Calu3 (cell line): ENCODE results near the gene ANK2. TPM values are rescaled to one million over a fixed set of nuclear protein-coding genes. Genes with fewer than 3 reads are reported as not detected.

Experiments
- BruUV-seq: library from RNA; stranded (reverse); fragments of 400-500 nt; replicated peaks from 2 replicates; lab custom pipeline; 2021; lab: Mats Ljungman, UMichigan
- CTCF ChIA-PET: fragments of 300-600 bp; sonication (Branson Sonifier 250); formaldehyde crosslinking; loops from one replicate; lab custom pipeline; 2022; ENCODE audit warnings: antibody characterized with exemption; lab: Charles Lee
- DNase-seq: peaks from one replicate; pipeline ENCODE4 v3.0.0; 2022
- H3K27ac Mint-ChIP-seq: one replicate; pipeline ENCODE4 v1.8.0; 2022; ENCODE audit warnings: mixed read lengths; ENCODE audit not compliant: unreplicated experiment
- H3K27me3 Mint-ChIP-seq: one replicate; pipeline ENCODE4 v1.8.0; 2022; ENCODE audit warnings: mixed read lengths; ENCODE audit not compliant: unreplicated experiment
- H3K36me3 Mint-ChIP-seq: one replicate; pipeline ENCODE4 v1.8.0; 2022; ENCODE audit warnings: mild to moderate bottlenecking, moderate library complexity, mixed read lengths; ENCODE audit not compliant: insufficient read depth, unreplicated experiment
- H3K4me1 Mint-ChIP-seq: one replicate; pipeline ENCODE4 v1.8.0; 2022; ENCODE audit warnings: mild to moderate bottlenecking, low read depth, mixed read lengths; ENCODE audit not compliant: unreplicated experiment
- H3K4me3 Mint-ChIP-seq: one replicate; pipeline ENCODE4 v1.8.0; 2022; ENCODE audit warnings: mild to moderate bottlenecking, low read depth, moderate library complexity, mixed read lengths; ENCODE audit not compliant: unreplicated experiment
- H3K9me3 Mint-ChIP-seq: one replicate; pipeline ENCODE4 v1.8.0; 2022; ENCODE audit warnings: low read depth, mixed read lengths; ENCODE audit not compliant: unreplicated experiment
- intact Hi-C: fragments of 100-400 bp; cut with micrococcal nuclease; formaldehyde crosslinking; loops from one replicate; pipeline ENCODE4 v1.10.0; 2022; ENCODE audit not compliant: unreplicated experiment
- total RNA-seq: library from RNA; stranded (reverse); gene quantifications from 2 replicates; pipeline ENCODE4 v1.2.3, GENCODE V29; 2022
- TF ChIP-seq, protein P1 (sequence below): fragments of 200-600 bp; IDR thresholded peaks from one replicate; pipeline ENCODE4 v1.8.0; 2022; ENCODE audit warnings: antibody characterized with exemption; ENCODE audit not compliant: unreplicated experiment

ANK2 gene
- total RNA-seq, 1 experiment from 2014 or later, result 4.1 TPM

DNA sequence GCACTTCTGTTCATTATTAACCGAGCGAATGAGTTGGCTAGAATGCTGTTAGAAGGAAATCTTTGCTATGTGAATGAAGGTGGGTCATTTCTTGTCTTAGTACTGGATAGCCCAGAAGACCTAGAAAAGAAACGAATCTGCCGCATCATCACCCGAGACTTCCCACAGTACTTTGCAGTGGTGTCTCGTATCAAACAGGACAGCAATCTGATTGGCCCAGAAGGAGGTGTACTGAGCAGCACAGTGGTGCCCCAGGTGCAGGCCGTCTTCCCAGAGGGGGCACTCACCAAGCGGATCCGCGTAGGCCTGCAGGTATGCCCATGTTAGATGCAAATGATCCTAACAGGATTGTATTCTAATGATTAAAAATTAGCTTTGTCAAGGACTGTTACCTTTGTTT is 286.3 kb downstream of the ANK2 start:
- H3K36me3 Mint-ChIP-seq, result no peaks in the 10 kb centered on the region
- H3K4me1 Mint-ChIP-seq, result no peaks in the 10 kb centered on the region
- intact Hi-C loops, result no loop called here
- TF ChIP-seq, protein P1, sequence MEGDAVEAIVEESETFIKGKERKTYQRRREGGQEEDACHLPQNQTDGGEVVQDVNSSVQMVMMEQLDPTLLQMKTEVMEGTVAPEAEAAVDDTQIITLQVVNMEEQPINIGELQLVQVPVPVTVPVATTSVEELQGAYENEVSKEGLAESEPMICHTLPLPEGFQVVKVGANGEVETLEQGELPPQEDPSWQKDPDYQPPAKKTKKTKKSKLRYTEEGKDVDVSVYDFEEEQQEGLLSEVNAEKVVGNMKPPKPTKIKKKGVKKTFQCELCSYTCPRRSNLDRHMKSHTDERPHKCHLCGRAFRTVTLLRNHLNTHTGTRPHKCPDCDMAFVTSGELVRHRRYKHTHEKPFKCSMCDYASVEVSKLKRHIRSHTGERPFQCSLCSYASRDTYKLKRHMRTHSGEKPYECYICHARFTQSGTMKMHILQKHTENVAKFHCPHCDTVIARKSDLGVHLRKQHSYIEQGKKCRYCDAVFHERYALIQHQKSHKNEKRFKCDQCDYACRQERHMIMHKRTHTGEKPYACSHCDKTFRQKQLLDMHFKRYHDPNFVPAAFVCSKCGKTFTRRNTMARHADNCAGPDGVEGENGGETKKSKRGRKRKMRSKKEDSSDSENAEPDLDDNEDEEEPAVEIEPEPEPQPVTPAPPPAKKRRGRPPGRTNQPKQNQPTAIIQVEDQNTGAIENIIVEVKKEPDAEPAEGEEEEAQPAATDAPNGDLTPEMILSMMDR, result no peak
- no peak overlapping the region for H3K4me3 Mint-ChIP-seq
- no peaks in the 10 kb centered on the region for H3K27me3 Mint-ChIP-seq
- no peaks in the 10 kb centered on the region for H3K9me3 Mint-ChIP-seq
- DNase-seq, result no peak
- BruUV-seq, result no TSS peak
- H3K27ac Mint-ChIP-seq, result no peak overlapping the region
- CTCF ChIA-PET, result no interaction called here

DNA sequence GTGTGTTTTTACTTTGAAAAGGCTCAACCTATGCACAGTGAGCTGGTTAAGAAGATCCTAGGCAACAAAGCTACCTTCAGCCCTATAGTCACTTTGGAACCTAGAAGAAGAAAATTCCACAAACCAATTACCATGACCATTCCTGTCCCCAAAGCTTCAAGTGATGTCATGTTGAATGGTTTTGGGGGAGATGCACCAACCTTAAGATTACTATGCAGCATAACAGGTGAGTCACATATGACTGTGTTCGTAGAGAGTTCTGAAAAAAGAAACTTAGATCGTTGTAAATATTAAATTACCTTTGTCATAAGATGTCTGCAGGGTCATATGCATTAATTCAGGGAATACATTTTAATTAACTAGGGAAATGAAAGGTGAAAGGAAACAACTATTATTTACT is 287.1 kb downstream of the ANK2 start:
- Mint-ChIP-seq H3K4me1 (no peaks in the 10 kb centered on the region), H3K27ac (no peak overlapping the region), H3K4me3 (no peak overlapping the region), H3K36me3 (no peaks in the 10 kb centered on the region), H3K9me3 (no peaks in the 10 kb centered on the region), H3K27me3 (no peaks in the 10 kb centered on the region)
- DNase-seq, result no peak
- CTCF ChIA-PET, result no interaction called here
- TF ChIP-seq, protein P1, result no peak
- intact Hi-C loops, result no loop called here
- BruUV-seq, result no TSS peak

DNA sequence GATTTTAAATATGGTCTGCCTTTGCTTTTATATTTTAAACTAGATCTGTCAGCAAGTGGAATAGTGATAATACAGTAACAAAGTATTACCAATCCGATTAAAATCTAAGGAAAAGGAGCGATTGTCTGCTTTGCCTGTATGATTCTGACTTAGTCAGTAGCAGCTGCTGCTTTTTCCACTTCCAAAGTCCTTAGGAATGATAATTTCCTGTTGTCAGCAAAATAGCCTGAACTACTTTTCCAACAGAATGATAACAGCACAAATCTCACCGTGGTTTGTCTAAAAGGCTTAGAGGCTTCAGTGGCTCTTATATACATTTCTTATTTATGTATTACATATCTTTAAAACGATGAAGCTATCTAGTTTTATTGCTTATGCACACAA is 290.0 kb downstream of the ANK2 start:
- no TSS peak for BruUV-seq
- Mint-ChIP-seq H3K4me3 (no peak overlapping the region), H3K9me3 (no peaks in the 10 kb centered on the region), H3K27ac (no peak overlapping the region), H3K27me3 (no peaks in the 10 kb centered on the region), H3K36me3 (no peaks in the 10 kb centered on the region), H3K4me1 (no peaks in the 10 kb centered on the region)
- CTCF ChIA-PET, result no interaction called here
- intact Hi-C loops, result no loop called here
- TF ChIP-seq, protein P1, result no peak
- DNase-seq, result no peak

DNA sequence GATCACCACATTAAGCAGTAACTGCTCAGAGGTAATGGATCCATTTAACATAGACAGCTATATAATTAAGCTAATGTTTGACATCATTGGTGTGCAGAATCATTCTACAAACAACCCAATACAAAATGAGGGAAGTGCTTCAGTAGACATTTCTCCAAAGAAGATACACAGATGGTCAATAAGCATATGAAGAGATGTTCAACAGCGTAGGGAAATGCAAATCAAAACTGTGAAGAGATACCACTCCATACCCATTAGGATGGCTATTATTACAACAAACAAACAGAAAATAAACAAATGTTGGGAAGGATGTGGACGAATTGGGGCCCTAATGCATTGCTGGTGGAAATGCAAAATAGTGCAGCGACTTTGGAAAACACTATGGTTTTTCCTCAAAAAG is 294.6 kb downstream of the ANK2 start:
- no TSS peak for BruUV-seq
- intact Hi-C loops, result no loop called here
- H3K36me3 Mint-ChIP-seq, result no peaks in the 10 kb centered on the region

More for the DNA sequence above, 294.6 kb downstream of the ANK2 start:
- DNase-seq, result no peak
- Mint-ChIP-seq H3K4me1 (no peaks in the 10 kb centered on the region), H3K9me3 (no peaks in the 10 kb centered on the region), H3K27me3 (no peaks in the 10 kb centered on the region), H3K4me3 (no peak overlapping the region), H3K27ac (no peak overlapping the region)
- CTCF ChIA-PET, result no interaction called here
- TF ChIP-seq, protein P1, result no peak
